ENCODE data around the gene NRG2. TPM values are rescaled to one million over a fixed set of nuclear protein-coding genes. Genes with fewer than 3 reads are reported as not detected.

Gene NRG2
- total RNA-seq, 5 donors from 2014 or later (not counting 1 experiment from before 2014, with no cell fraction given) = 0.12 to 0.15 (median 0.12) TPM; not detected in 1

GRCh38 chr5:139862313-139862712 is 180.8 kb downstream of the NRG2 start:
- Mint-ChIP-seq H3K4me1 (no peaks in the 10 kb centered on the region), H3K27ac (no peak overlapping the region), H3K9me3 (no peaks in the 10 kb centered on the region), H3K36me3 (no peaks in the 10 kb centered on the region), H3K27me3 (peaks cover 10 to 21% of the 10 kb centered on the region in 2 donors), H3K4me3 (no peak overlapping the region)
- no peaks in the 10 kb centered on the region for H3K9me3 ChIP-seq
- H3K4me3 ChIP-seq (ENCODE audit: control insufficient read depth in 1 of 2, extremely low read depth in 1 of 2, low read length in 1 of 2) = no peak overlapping the region
- H3K36me3 ChIP-seq (ENCODE audit: control insufficient read depth in 2 of 2, extremely low read depth in 1 of 2, insufficient read depth in 1 of 2, low read length in 1 of 2) = no peaks in the 10 kb centered on the region
- WGBS (ENCODE audit: insufficient coverage) = 88% methylated on average over 2 of the region's 2 CpGs
- H3K27me3 ChIP-seq (replicated peaks in 1 of 2; ENCODE audit: control insufficient read depth in 2 of 2, extremely low read depth in 1 of 2, insufficient read depth in 2 of 2, low read length in 1 of 2) = peaks cover 0 to 40% of the 10 kb centered on the region in 2 experiments
- ChIA-PET POLR2A (interaction anchor here in 1 of 2 donors (0.5 kb wide), 1 partner anchor 153 kb away, joined by 9 read pairs; no protein-coding TSS in a partner anchor), CTCF (interaction anchor here in 1 of 2 donors (5.2 kb wide), 1 partner anchor 75 kb away, joined by 19 read pairs; no protein-coding TSS in a partner anchor)
- ATAC-seq (replicated peaks in 1 of 4) = no peak
- no peaks in the 10 kb centered on the region for H3K4me1 ChIP-seq (ENCODE audit: control insufficient read depth in 1 of 2, extremely low read depth in 1 of 2, insufficient read depth in 2 of 2, low read length in 2 of 2)
- H3K27ac ChIP-seq (ENCODE audit: low read length) = no peak overlapping the region
- DNase-seq = no peak

- ATAC-seq (replicated peaks in 1 of 4) = no peak
- Mint-ChIP-seq H3K4me1 (no peaks in the 10 kb centered on the region), H3K27me3 (peaks cover 10 to 18% of the 10 kb centered on the region in 2 donors), H3K4me3 (no peak overlapping the region), H3K36me3 (no peaks in the 10 kb centered on the region), H3K9me3 (no peaks in the 10 kb centered on the region), H3K27ac (no peak overlapping the region)
- H3K9me3 ChIP-seq = no peaks in the 10 kb centered on the region
- peaks cover 0 to 40% of the 10 kb centered on the region in 2 experiments for H3K27me3 ChIP-seq (replicated peaks in 1 of 2; ENCODE audit: control insufficient read depth in 2 of 2, extremely low read depth in 1 of 2, insufficient read depth in 2 of 2, low read length in 1 of 2)
- no peak overlapping the region for H3K4me3 ChIP-seq (ENCODE audit: control insufficient read depth in 1 of 2, extremely low read depth in 1 of 2, low read length in 1 of 2)
- DNase-seq = no peak
- 75% methylated on average over 4 of the region's 4 CpGs for WGBS (ENCODE audit: insufficient coverage)
- ChIA-PET CTCF (interaction anchor here (0.5 to 5.2 kb wide), 2 partner anchors 75 to 118 kb away, joined by 3 to 19 read pairs; no protein-coding TSS in a partner anchor), POLR2A (no interaction called here)
- no peaks in the 10 kb centered on the region for H3K36me3 ChIP-seq (ENCODE audit: control insufficient read depth in 2 of 2, extremely low read depth in 1 of 2, insufficient read depth in 1 of 2, low read length in 1 of 2)
- H3K27ac ChIP-seq (ENCODE audit: low read length) = no peak overlapping the region
- no peaks in the 10 kb centered on the region for H3K4me1 ChIP-seq (ENCODE audit: control insufficient read depth in 1 of 2, extremely low read depth in 1 of 2, insufficient read depth in 2 of 2, low read length in 2 of 2)
Measured at GRCh38 chr5:139861889-139862207, 181.3 kb downstream of the NRG2 start.

GRCh38 chr5:139861021-139861888 is 181.8 kb downstream of the NRG2 start:
- Histone ChIP-seq H3K4me1 (ENCODE audit: control insufficient read depth in 1 of 2, extremely low read depth in 1 of 2, insufficient read depth in 2 of 2, low read length in 2 of 2) (no peaks in the 10 kb centered on the region), H3K27ac (ENCODE audit: low read length) (no peak overlapping the region), H3K9me3 (no peaks in the 10 kb centered on the region), H3K4me3 (ENCODE audit: control insufficient read depth in 1 of 2, extremely low read depth in 1 of 2, low read length in 1 of 2) (no peak overlapping the region), H3K36me3 (ENCODE audit: control insufficient read depth in 2 of 2, extremely low read depth in 1 of 2, insufficient read depth in 1 of 2, low read length in 1 of 2) (no peaks in the 10 kb centered on the region), H3K27me3 (replicated peaks in 1 of 2; ENCODE audit: control insufficient read depth in 2 of 2, extremely low read depth in 1 of 2, insufficient read depth in 2 of 2, low read length in 1 of 2) (peaks cover 0 to 37% of the 10 kb centered on the region in 2 experiments)
- Mint-ChIP-seq H3K36me3 (no peaks in the 10 kb centered on the region), H3K27ac (no peak overlapping the region), H3K9me3 (no peaks in the 10 kb centered on the region), H3K4me1 (no peaks in the 10 kb centered on the region), H3K4me3 (no peak overlapping the region), H3K27me3 (peaks cover 10 to 15% of the 10 kb centered on the region in 2 donors)
- CTCF ChIA-PET = interaction anchor here (0.5 to 5.2 kb wide), 2 partner anchors 74 to 119 kb away, joined by 3 to 19 read pairs; no protein-coding TSS in a partner anchor
- ATAC-seq (replicated peaks in 1 of 4) = no peak
- 77% methylated on average over 6 of the region's 15 CpGs for WGBS (ENCODE audit: insufficient coverage)
- no peak for DNase-seq
- POLR2A ChIA-PET = no interaction called here

GRCh38 chr5:139859013-139859412 is 184.1 kb downstream of the NRG2 start:
- no peaks in the 10 kb centered on the region for H3K9me3 ChIP-seq
- no peak overlapping the region for H3K4me3 ChIP-seq (ENCODE audit: control insufficient read depth in 1 of 2, extremely low read depth in 1 of 2, low read length in 1 of 2)
- no peak overlapping the region for H3K27ac Mint-ChIP-seq
- ATAC-seq (replicated peaks in 1 of 4) (no peak), DNase-seq (no peak)
- H3K27me3 ChIP-seq (replicated peaks in 1 of 2; ENCODE audit: control insufficient read depth in 2 of 2, extremely low read depth in 1 of 2, insufficient read depth in 2 of 2, low read length in 1 of 2) = peaks cover 0 to 29% of the 10 kb centered on the region in 2 experiments
- no peaks in the 10 kb centered on the region for H3K36me3 Mint-ChIP-seq
- no peak overlapping the region for H3K4me3 Mint-ChIP-seq
- H3K36me3 ChIP-seq (ENCODE audit: control insufficient read depth in 2 of 2, extremely low read depth in 1 of 2, insufficient read depth in 1 of 2, low read length in 1 of 2) = no peaks in the 10 kb centered on the region
- H3K4me1 ChIP-seq (ENCODE audit: control insufficient read depth in 1 of 2, extremely low read depth in 1 of 2, insufficient read depth in 2 of 2, low read length in 2 of 2) = no peaks in the 10 kb centered on the region
- no peaks in the 10 kb centered on the region for H3K4me1 Mint-ChIP-seq
- WGBS (ENCODE audit: insufficient coverage) = no CpG with 5 or more reads among the region's 2 CpGs
- no peak overlapping the region for H3K27ac ChIP-seq (ENCODE audit: low read length)
- ChIA-PET CTCF (interaction anchor here in 1 of 2 donors (0.9 kb wide), 1 partner anchor 69 kb away, joined by 3 read pairs; no protein-coding TSS in a partner anchor), POLR2A (no interaction called here)
- peaks cover 4 to 11% of the 10 kb centered on the region in 2 donors for H3K27me3 Mint-ChIP-seq
- H3K9me3 Mint-ChIP-seq = no peaks in the 10 kb centered on the region

GRCh38 chr5:139856714-139857113 is 186.4 kb downstream of the NRG2 start:
- H3K9me3 ChIP-seq = no peaks in the 10 kb centered on the region
- no peaks in the 10 kb centered on the region for H3K36me3 Mint-ChIP-seq
- H3K4me3 ChIP-seq (ENCODE audit: control insufficient read depth in 1 of 2, extremely low read depth in 1 of 2, low read length in 1 of 2) = no peak overlapping the region
- H3K4me3 Mint-ChIP-seq = no peak overlapping the region
- DNase-seq (no peak), ATAC-seq (replicated peaks in 1 of 4) (no peak)
- peaks cover 0 to 25% of the 10 kb centered on the region in 2 experiments for H3K27me3 ChIP-seq (replicated peaks in 1 of 2; ENCODE audit: control insufficient read depth in 2 of 2, extremely low read depth in 1 of 2, insufficient read depth in 2 of 2, low read length in 1 of 2)
- H3K27me3 Mint-ChIP-seq = peaks cover 4 to 11% of the 10 kb centered on the region in 2 donors
- no peaks in the 10 kb centered on the region for H3K9me3 Mint-ChIP-seq
- WGBS (ENCODE audit: insufficient coverage) = 75% methylated on average over 4 of the region's 4 CpGs
- no peak overlapping the region for H3K27ac Mint-ChIP-seq
- no peaks in the 10 kb centered on the region for H3K4me1 ChIP-seq (ENCODE audit: control insufficient read depth in 1 of 2, extremely low read depth in 1 of 2, insufficient read depth in 2 of 2, low read length in 2 of 2)
- ChIA-PET CTCF (no interaction called here), POLR2A (no interaction called here)
- no peak overlapping the region for H3K27ac ChIP-seq (ENCODE audit: low read length)
- H3K36me3 ChIP-seq (ENCODE audit: control insufficient read depth in 2 of 2, extremely low read depth in 1 of 2, insufficient read depth in 1 of 2, low read length in 1 of 2) = no peaks in the 10 kb centered on the region
- no peaks in the 10 kb centered on the region for H3K4me1 Mint-ChIP-seq

- ATAC-seq (replicated peaks in 1 of 4) = no peak
- CTCF ChIA-PET = no interaction called here
- Mint-ChIP-seq H3K4me1 (no peaks in the 10 kb centered on the region), H3K27me3 (peaks cover 2 to 8% of the 10 kb centered on the region in 2 donors), H3K27ac (no peak overlapping the region), H3K36me3 (no peaks in the 10 kb centered on the region), H3K9me3 (no peaks in the 10 kb centered on the region), H3K4me3 (no peak overlapping the region)
- POLR2A ChIA-PET = no interaction called here
- Histone ChIP-seq H3K4me1 (ENCODE audit: control insufficient read depth in 1 of 2, extremely low read depth in 1 of 2, insufficient read depth in 2 of 2, low read length in 2 of 2) (no peaks in the 10 kb centered on the region), H3K27me3 (replicated peaks in 1 of 2; ENCODE audit: control insufficient read depth in 2 of 2, extremely low read depth in 1 of 2, insufficient read depth in 2 of 2, low read length in 1 of 2) (peaks cover 0 to 22% of the 10 kb centered on the region in 2 experiments), H3K4me3 (ENCODE audit: control insufficient read depth in 1 of 2, extremely low read depth in 1 of 2, low read length in 1 of 2) (no peak overlapping the region), H3K36me3 (ENCODE audit: control insufficient read depth in 2 of 2, extremely low read depth in 1 of 2, insufficient read depth in 1 of 2, low read length in 1 of 2) (no peaks in the 10 kb centered on the region), H3K9me3 (no peaks in the 10 kb centered on the region), H3K27ac (ENCODE audit: low read length) (no peak overlapping the region)
- no peak for DNase-seq
- WGBS (ENCODE audit: insufficient coverage) = 76% methylated on average over 4 of the region's 6 CpGs
Measured at GRCh38 chr5:139855946-139856540, 187.1 kb downstream of the NRG2 start.
